ENCODE results near the gene AKNA.

Gene AKNA

GRCh38 chr9:114418053-114418452 lies 30.3 kb upstream of the AKNA start:
- no peak overlapping the region for H3K27ac ChIP-seq (ENCODE audit: low read depth, low read length)
- no peaks in the 10 kb centered on the region for H3K36me3 ChIP-seq (ENCODE audit: control insufficient read depth in 5 of 5, insufficient read depth in 5 of 5, low read length in 5 of 5)
- no peaks in the 10 kb centered on the region for H3K9me3 ChIP-seq (ENCODE audit: control insufficient read depth in 5 of 5, low read length in 5 of 5)
- H3K9ac ChIP-seq (ENCODE audit: low read length in 5 of 5) = no peak overlapping the region
- H3K27me3 ChIP-seq (ENCODE audit: control insufficient read depth in 5 of 5, insufficient read depth in 4 of 5, low read length in 5 of 5) = no peaks in the 10 kb centered on the region
- H3K4me1 ChIP-seq (ENCODE audit: control insufficient read depth in 5 of 5, insufficient read depth in 5 of 5, low read length in 5 of 5) = peaks cover 0 to 4% (median 0%) of the 10 kb centered on the region in 5 donors
- H3K4me3 ChIP-seq (ENCODE audit: low read depth in 1 of 5, low read length in 5 of 5) = no peak overlapping the region

GRCh38 chr9:114417511-114417910 lies 29.7 kb upstream of the AKNA start:
- peaks cover 0 to 4% (median 0%) of the 10 kb centered on the region in 5 donors for H3K4me1 ChIP-seq (ENCODE audit: control insufficient read depth in 5 of 5, insufficient read depth in 5 of 5, low read length in 5 of 5)
- no peaks in the 10 kb centered on the region for H3K36me3 ChIP-seq (ENCODE audit: control insufficient read depth in 5 of 5, insufficient read depth in 5 of 5, low read length in 5 of 5)
- H3K27me3 ChIP-seq (ENCODE audit: control insufficient read depth in 5 of 5, insufficient read depth in 4 of 5, low read length in 5 of 5) = no peaks in the 10 kb centered on the region
- H3K9me3 ChIP-seq (ENCODE audit: control insufficient read depth in 5 of 5, low read length in 5 of 5) = no peaks in the 10 kb centered on the region
- H3K4me3 ChIP-seq (ENCODE audit: low read depth in 1 of 5, low read length in 5 of 5) = no peak overlapping the region
- H3K9ac ChIP-seq (ENCODE audit: low read length in 5 of 5) = no peak overlapping the region
- no peak overlapping the region for H3K27ac ChIP-seq (ENCODE audit: low read depth, low read length)

GRCh38 chr9:114416906-114417305 lies 29.1 kb upstream of the AKNA start:
- no peaks in the 10 kb centered on the region for H3K9me3 ChIP-seq (ENCODE audit: control insufficient read depth in 5 of 5, low read length in 5 of 5)
- no peak overlapping the region for H3K4me3 ChIP-seq (ENCODE audit: low read depth in 1 of 5, low read length in 5 of 5)
- H3K4me1 ChIP-seq (ENCODE audit: control insufficient read depth in 5 of 5, insufficient read depth in 5 of 5, low read length in 5 of 5) = peaks cover 0 to 4% (median 0%) of the 10 kb centered on the region in 5 donors
- H3K27ac ChIP-seq (ENCODE audit: low read depth, low read length) = no peak overlapping the region
- no peak overlapping the region for H3K9ac ChIP-seq (ENCODE audit: low read length in 5 of 5)
- H3K27me3 ChIP-seq (ENCODE audit: control insufficient read depth in 5 of 5, insufficient read depth in 4 of 5, low read length in 5 of 5) = no peaks in the 10 kb centered on the region
- no peaks in the 10 kb centered on the region for H3K36me3 ChIP-seq (ENCODE audit: control insufficient read depth in 5 of 5, insufficient read depth in 5 of 5, low read length in 5 of 5)

GRCh38 chr9:114416290-114416689 lies 28.5 kb upstream of the AKNA start:
- no peak overlapping the region for H3K4me3 ChIP-seq (ENCODE audit: low read depth in 1 of 5, low read length in 5 of 5)
- no peak overlapping the region for H3K9ac ChIP-seq (ENCODE audit: low read length in 5 of 5)
- H3K4me1 ChIP-seq (ENCODE audit: control insufficient read depth in 5 of 5, insufficient read depth in 5 of 5, low read length in 5 of 5) = peaks cover 0 to 4% (median 0%) of the 10 kb centered on the region in 5 donors
- no peaks in the 10 kb centered on the region for H3K9me3 ChIP-seq (ENCODE audit: control insufficient read depth in 5 of 5, low read length in 5 of 5)
- no peaks in the 10 kb centered on the region for H3K27me3 ChIP-seq (ENCODE audit: control insufficient read depth in 5 of 5, insufficient read depth in 4 of 5, low read length in 5 of 5)
- no peak overlapping the region for H3K27ac ChIP-seq (ENCODE audit: low read depth, low read length)
- H3K36me3 ChIP-seq (ENCODE audit: control insufficient read depth in 5 of 5, insufficient read depth in 5 of 5, low read length in 5 of 5) = no peaks in the 10 kb centered on the region

- peaks cover 0 to 4% (median 0%) of the 10 kb centered on the region in 5 donors for H3K4me1 ChIP-seq (ENCODE audit: control insufficient read depth in 5 of 5, insufficient read depth in 5 of 5, low read length in 5 of 5)
- no peak overlapping the region for H3K27ac ChIP-seq (ENCODE audit: low read depth, low read length)
- no peaks in the 10 kb centered on the region for H3K36me3 ChIP-seq (ENCODE audit: control insufficient read depth in 5 of 5, insufficient read depth in 5 of 5, low read length in 5 of 5)
- no peak overlapping the region for H3K4me3 ChIP-seq (ENCODE audit: low read depth in 1 of 5, low read length in 5 of 5)
- H3K9ac ChIP-seq (ENCODE audit: low read length in 5 of 5) = no peak overlapping the region
- no peaks in the 10 kb centered on the region for H3K27me3 ChIP-seq (ENCODE audit: control insufficient read depth in 5 of 5, insufficient read depth in 4 of 5, low read length in 5 of 5)
- H3K9me3 ChIP-seq (ENCODE audit: control insufficient read depth in 5 of 5, low read length in 5 of 5) = no peaks in the 10 kb centered on the region
Measured at GRCh38 chr9:114414346-114414745, 26.6 kb upstream of the AKNA start.

- no peak overlapping the region for H3K4me3 ChIP-seq (ENCODE audit: low read depth in 1 of 5, low read length in 5 of 5)
- H3K4me1 ChIP-seq (ENCODE audit: control insufficient read depth in 5 of 5, insufficient read depth in 5 of 5, low read length in 5 of 5) = peaks cover 0 to 4% (median 0%) of the 10 kb centered on the region in 5 donors
- H3K27me3 ChIP-seq (ENCODE audit: control insufficient read depth in 5 of 5, insufficient read depth in 4 of 5, low read length in 5 of 5) = no peaks in the 10 kb centered on the region
- H3K36me3 ChIP-seq (ENCODE audit: control insufficient read depth in 5 of 5, insufficient read depth in 5 of 5, low read length in 5 of 5) = no peaks in the 10 kb centered on the region
- H3K27ac ChIP-seq (ENCODE audit: low read depth, low read length) = no peak overlapping the region
- no peak overlapping the region for H3K9ac ChIP-seq (ENCODE audit: low read length in 5 of 5)
- no peaks in the 10 kb centered on the region for H3K9me3 ChIP-seq (ENCODE audit: control insufficient read depth in 5 of 5, low read length in 5 of 5)
Measured at GRCh38 chr9:114413861-114414301, 26.1 kb upstream of the AKNA start.

- no peak overlapping the region for H3K4me3 ChIP-seq (ENCODE audit: low read depth in 1 of 5, low read length in 5 of 5)
- no peaks in the 10 kb centered on the region for H3K27me3 ChIP-seq (ENCODE audit: control insufficient read depth in 5 of 5, insufficient read depth in 4 of 5, low read length in 5 of 5)
- H3K9ac ChIP-seq (ENCODE audit: low read length in 5 of 5) = no peak overlapping the region
- H3K9me3 ChIP-seq (ENCODE audit: control insufficient read depth in 5 of 5, low read length in 5 of 5) = no peaks in the 10 kb centered on the region
- H3K36me3 ChIP-seq (ENCODE audit: control insufficient read depth in 5 of 5, insufficient read depth in 5 of 5, low read length in 5 of 5) = no peaks in the 10 kb centered on the region
- no peak overlapping the region for H3K27ac ChIP-seq (ENCODE audit: low read depth, low read length)
- H3K4me1 ChIP-seq (ENCODE audit: control insufficient read depth in 5 of 5, insufficient read depth in 5 of 5, low read length in 5 of 5) = peaks cover 0 to 4% (median 0%) of the 10 kb centered on the region in 5 donors
Measured at GRCh38 chr9:114412048-114412683, 24.4 kb upstream of the AKNA start.

- no peaks in the 10 kb centered on the region for H3K36me3 ChIP-seq (ENCODE audit: control insufficient read depth in 5 of 5, insufficient read depth in 5 of 5, low read length in 5 of 5)
- no peak overlapping the region for H3K4me3 ChIP-seq (ENCODE audit: low read depth in 1 of 5, low read length in 5 of 5)
- H3K27me3 ChIP-seq (ENCODE audit: control insufficient read depth in 5 of 5, insufficient read depth in 4 of 5, low read length in 5 of 5) = no peaks in the 10 kb centered on the region
- H3K27ac ChIP-seq (ENCODE audit: low read depth, low read length) = no peak overlapping the region
- H3K9me3 ChIP-seq (ENCODE audit: control insufficient read depth in 5 of 5, low read length in 5 of 5) = no peaks in the 10 kb centered on the region
- H3K9ac ChIP-seq (ENCODE audit: low read length in 5 of 5) = no peak overlapping the region
- peaks cover 0 to 4% (median 0%) of the 10 kb centered on the region in 5 donors for H3K4me1 ChIP-seq (ENCODE audit: control insufficient read depth in 5 of 5, insufficient read depth in 5 of 5, low read length in 5 of 5)
Measured at GRCh38 chr9:114411452-114411851, 23.7 kb upstream of the AKNA start.

- peaks cover 0 to 4% (median 0%) of the 10 kb centered on the region in 5 donors for H3K4me1 ChIP-seq (ENCODE audit: control insufficient read depth in 5 of 5, insufficient read depth in 5 of 5, low read length in 5 of 5)
- no peaks in the 10 kb centered on the region for H3K9me3 ChIP-seq (ENCODE audit: control insufficient read depth in 5 of 5, low read length in 5 of 5)
- H3K36me3 ChIP-seq (ENCODE audit: control insufficient read depth in 5 of 5, insufficient read depth in 5 of 5, low read length in 5 of 5) = no peaks in the 10 kb centered on the region
- H3K27ac ChIP-seq (ENCODE audit: low read depth, low read length) = no peak overlapping the region
- no peaks in the 10 kb centered on the region for H3K27me3 ChIP-seq (ENCODE audit: control insufficient read depth in 5 of 5, insufficient read depth in 4 of 5, low read length in 5 of 5)
- no peak overlapping the region for H3K4me3 ChIP-seq (ENCODE audit: low read depth in 1 of 5, low read length in 5 of 5)
- no peak overlapping the region for H3K9ac ChIP-seq (ENCODE audit: low read length in 5 of 5)
Measured at GRCh38 chr9:114410910-114411309, 23.1 kb upstream of the AKNA start.

GRCh38 chr9:114409842-114410241 lies 22.1 kb upstream of the AKNA start:
- no peak overlapping the region for H3K27ac ChIP-seq (ENCODE audit: low read depth, low read length)
- H3K36me3 ChIP-seq (ENCODE audit: control insufficient read depth in 5 of 5, insufficient read depth in 5 of 5, low read length in 5 of 5) = no peaks in the 10 kb centered on the region
- no peaks in the 10 kb centered on the region for H3K27me3 ChIP-seq (ENCODE audit: control insufficient read depth in 5 of 5, insufficient read depth in 4 of 5, low read length in 5 of 5)
- no peak overlapping the region for H3K9ac ChIP-seq (ENCODE audit: low read length in 5 of 5)
- H3K4me1 ChIP-seq (ENCODE audit: control insufficient read depth in 5 of 5, insufficient read depth in 5 of 5, low read length in 5 of 5) = peaks cover 0 to 4% (median 0%) of the 10 kb centered on the region in 5 donors
- no peaks in the 10 kb centered on the region for H3K9me3 ChIP-seq (ENCODE audit: control insufficient read depth in 5 of 5, low read length in 5 of 5)
- H3K4me3 ChIP-seq (ENCODE audit: low read depth in 1 of 5, low read length in 5 of 5) = no peak overlapping the region

All from subcutaneous abdominal adipose tissue (tissue), 5 donors.